Suppressor macrophage treated with lipopolysaccharide for 4 hours (primary cell): ENCODE results near the gene TLE5.
"Not testable (repeated sequence)": the region's sequence is repeated elsewhere in the genome, so short reads cannot be mapped to it uniquely, and the experiment has no call there.

Experiments used
- DNase-seq: peaks from one replicate; pipeline ENCODE4 v3.0.0-alpha.2; 2020

Gene TLE5

DNA sequence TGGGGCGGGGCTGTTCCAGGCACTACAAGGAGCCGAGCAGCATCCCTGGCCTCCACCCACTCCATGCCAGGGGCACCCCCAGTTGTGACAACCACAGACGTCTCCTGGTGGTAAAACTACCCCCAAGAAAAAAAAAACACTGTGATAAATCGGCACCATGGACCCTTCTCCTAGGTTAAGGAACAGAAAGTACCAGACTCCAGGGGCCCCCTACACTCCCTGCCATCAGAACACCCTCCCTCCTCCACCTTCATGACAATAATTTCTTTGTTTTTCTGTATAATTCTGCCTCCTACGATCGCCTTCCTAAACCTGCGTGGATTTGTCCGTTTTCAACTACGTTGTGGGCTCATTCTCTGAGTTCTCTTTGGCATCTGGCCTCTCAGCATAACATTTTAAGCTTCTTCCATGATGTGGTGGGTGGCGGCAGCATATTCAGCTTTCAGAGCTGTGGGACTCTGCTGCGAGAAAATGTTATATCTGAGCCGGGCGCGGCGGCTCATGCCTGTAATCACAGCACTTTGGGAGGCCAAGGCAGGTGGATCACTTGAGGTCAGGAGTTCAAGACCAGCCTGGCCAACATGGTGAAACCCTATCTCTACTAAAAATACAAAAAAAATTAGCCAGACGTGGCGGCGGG, 41.9 kb downstream of the TLE5 start:
- DNase-seq: no peak

DNA sequence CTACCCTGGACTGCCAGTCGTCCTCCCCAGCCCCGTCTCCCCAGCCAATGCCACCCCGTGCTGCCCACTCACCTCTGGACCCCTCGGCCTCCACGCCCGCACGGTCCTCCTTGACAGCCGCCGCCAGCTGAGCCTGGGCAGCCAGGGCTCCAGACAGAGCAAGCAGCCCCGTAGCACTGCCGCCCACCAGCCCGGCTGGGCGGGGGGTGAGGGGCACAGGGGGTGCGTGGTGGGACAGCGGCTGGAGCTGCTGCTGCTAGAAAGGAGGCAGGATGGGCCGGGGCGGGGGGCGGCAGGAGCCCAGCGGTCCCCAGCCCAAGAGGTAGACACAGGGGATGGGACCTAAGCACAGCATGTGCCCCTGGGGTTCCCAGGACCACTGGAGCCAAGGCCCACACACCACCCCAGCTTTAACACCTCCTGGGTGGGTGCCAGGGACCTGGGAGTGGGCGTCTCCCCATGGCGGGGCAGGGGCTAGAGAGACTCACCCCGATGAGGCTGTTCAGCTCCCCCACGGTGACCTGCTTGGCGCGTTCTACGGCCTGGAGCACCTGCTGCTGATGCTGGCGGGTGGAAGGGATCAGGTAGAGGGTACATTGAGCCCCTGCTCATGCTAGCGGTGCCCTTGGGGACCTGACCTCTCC, 43.0 kb downstream of the TLE5 start:
- no peak for DNase-seq

DNA sequence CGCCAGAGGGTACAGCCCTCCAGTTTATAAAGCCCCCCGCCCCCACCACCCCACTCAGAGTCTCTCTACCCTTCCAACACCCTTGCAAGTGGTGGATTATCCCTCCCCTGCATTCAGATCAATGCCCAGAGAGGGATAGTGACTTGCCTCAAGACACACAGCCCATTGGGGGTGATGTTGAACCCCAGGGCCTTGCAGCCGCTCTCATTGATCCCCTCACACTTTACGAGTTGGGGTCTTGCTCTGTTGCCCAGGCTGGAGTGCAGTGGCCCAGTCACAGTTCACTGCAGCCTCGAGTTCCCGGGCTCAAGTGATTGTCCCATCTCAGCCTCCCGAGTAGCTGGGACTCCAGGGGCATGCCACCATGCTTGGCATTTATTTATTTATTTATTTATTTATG, 44.4 kb downstream of the TLE5 start:
- no peak for DNase-seq

GRCh38 chr19:3015126-3016057, 46.9 kb downstream of the TLE5 start:
- DNase-seq: no peak

GRCh38 chr19:3014135-3014534, 48.2 kb downstream of the TLE5 start:
- no peak for DNase-seq

- DNase-seq: no peak
Observed at GRCh38 chr19:3013263-3013725, 49.0 kb downstream of the TLE5 start.

DNA sequence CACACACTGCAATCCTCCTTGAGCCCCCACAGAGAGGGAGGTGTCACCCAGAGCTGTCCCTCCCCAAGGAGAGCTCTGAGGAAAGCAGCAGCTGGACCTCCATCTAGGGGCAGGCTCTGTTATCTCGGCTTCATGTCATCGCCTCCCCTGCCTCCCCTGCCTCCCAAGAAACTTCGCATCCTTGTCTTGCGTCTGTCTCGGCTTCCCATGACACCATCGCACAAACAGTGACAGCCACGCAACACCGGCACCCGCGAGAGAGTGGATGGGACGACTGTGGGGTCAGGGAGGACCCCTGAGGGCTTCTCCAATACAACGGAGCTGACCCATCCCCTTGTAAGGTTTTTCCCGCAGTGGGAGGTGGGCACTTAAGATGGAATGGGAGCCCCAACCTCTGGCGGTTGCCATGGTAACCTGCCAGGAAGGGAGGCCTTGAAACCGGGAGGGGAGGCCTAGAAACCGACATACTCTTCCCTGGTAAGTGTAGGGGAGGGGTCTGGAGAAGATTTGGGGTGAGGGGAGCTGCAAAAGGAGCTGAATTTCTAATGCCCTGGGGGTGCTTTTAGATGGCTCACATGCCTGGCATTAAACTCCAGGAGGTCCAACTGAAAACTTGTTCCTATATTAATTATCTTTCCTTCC, 49.6 kb downstream of the TLE5 start:
- no peak for DNase-seq

DNA sequence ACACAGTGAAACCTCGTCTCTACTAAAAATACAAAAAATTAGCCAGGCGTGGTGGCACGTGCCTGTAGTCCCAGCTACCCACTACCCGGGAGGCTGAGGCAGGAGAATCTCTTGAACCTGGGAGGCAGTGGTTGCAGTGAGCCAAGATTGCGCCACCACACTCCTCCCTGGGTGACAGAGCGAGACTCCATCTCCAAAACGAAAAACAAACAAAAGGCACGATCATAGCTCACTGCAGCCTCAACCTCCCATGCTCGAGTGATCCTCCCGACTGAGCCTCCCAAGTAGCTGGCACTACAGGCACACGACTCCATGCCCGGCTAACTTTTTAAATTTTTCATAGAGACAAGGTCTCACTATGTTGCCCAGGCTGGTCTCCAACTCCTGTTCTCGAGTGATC, 50.2 kb downstream of the TLE5 start:
- not testable (repeated sequence) for DNase-seq

- no peak for DNase-seq
Observed at GRCh38 chr19:3010871-3011270, 51.4 kb downstream of the TLE5 start.

- no peak for DNase-seq
Observed at GRCh38 chr19:3008994-3009393, 53.3 kb downstream of the TLE5 start.

GRCh38 chr19:3007975-3008374, 54.3 kb downstream of the TLE5 start:
- no peak for DNase-seq

- DNase-seq: no peak
Observed at GRCh38 chr19:3006075-3006767, 56.1 kb downstream of the TLE5 start.

GRCh38 chr19:3005345-3005744, 57.0 kb downstream of the TLE5 start:
- DNase-seq: no peak

- DNase-seq: no peak
Observed at GRCh38 chr19:3004522-3004921, 57.8 kb downstream of the TLE5 start.

GRCh38 chr19:3003046-3003445, 59.2 kb downstream of the TLE5 start:
- no peak for DNase-seq
